Measurements from ENCODE around the gene VGLL4. TPM values are rescaled to one million over a fixed set of nuclear protein-coding genes. Genes with fewer than 3 reads are reported as not detected.

The VGLL4 gene
- total RNA-seq, 1 experiment from 2014 or later, result 42.1 TPM

DNA sequence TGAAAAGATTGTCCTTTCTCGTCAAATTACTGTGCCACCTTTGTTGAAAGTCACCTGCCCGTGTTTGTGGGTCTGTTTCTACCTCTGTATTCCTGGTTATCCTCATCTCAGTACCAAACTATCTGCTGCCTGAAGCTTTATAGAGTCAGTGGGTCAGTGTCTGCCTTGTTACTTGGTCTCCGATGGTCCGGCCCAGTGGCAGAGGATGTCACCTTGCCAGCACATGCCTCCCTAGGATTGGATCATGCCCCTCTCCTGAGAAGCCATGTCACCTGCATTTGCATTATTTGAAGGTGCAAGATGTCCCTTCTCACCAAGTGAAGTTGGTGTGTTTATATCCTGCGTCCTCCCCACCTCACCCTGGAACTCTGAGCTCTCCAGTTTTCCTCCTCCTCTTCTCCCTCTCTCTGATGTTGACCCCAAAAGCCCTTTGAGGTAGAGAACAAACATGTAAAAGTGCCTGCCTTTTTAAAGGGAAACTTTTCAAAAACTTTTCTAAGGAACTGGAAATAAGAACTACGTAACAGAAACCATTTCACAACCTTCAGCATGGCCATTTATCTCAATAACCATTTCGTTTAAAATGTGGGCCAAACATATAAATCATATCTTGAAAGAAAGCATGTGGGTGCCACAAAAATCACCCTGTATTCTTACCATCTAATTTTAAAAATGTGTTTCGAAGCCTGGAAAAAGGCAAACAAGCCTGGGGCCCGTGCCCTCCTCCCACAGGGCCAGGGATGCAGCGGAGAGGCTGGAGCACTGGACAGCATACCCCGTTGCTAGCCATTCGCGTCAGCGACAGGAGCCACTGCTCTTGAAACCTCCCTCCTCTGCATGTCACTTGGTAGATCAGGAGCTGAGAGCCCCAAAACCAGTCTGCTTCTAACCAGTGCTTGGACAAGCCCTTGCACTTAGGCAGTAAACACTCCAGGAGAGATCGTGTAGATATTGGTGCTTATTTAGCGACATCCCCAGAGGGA is 102.1 kb downstream of the VGLL4 start:
- H3K14ac ChIP-seq (ENCODE audit: insufficient read depth, low read length), result no peak overlapping the region
- H3K9me3 Mint-ChIP-seq, result no peaks in the 10 kb centered on the region
- H3K36me3 Mint-ChIP-seq (ENCODE audit: insufficient read depth in 1 of 3, low read depth in 3 of 3), result no peaks in the 10 kb centered on the region; a peak in 1 of 7 replicates
- H2AFZ ChIP-seq (ENCODE audit: low read length), result no peak overlapping the region
- no peaks in the 10 kb centered on the region for H3K27me3 Mint-ChIP-seq (ENCODE audit: low read depth)
- no peak overlapping the region for H4K91ac ChIP-seq (ENCODE audit: insufficient read length, low read depth, low read length)
- no peak overlapping the region for H3K9ac ChIP-seq (ENCODE audit: extremely low read depth, insufficient read length, low read length)
- no peak overlapping the region for H2BK5ac ChIP-seq (ENCODE audit: insufficient read length, low read length)
- H2BK15ac ChIP-seq (ENCODE audit: low read depth, low read length), result no peak overlapping the region
- H3K23me2 ChIP-seq (ENCODE audit: insufficient read length, low read depth, low read length, poor library complexity, severe bottlenecking), result no peaks in the 10 kb centered on the region
- no peak overlapping the region for H2BK20ac ChIP-seq (ENCODE audit: low read depth, low read length, poor library complexity, severe bottlenecking)
- no peak overlapping the region for H2BK12ac ChIP-seq (ENCODE audit: insufficient read length, low read depth, low read length)
- no peaks in the 10 kb centered on the region for H3K4me1 ChIP-seq (ENCODE audit: insufficient read depth, low read length)
- no peak overlapping the region for H3K4me3 Mint-ChIP-seq
- H3K27ac ChIP-seq (ENCODE audit: insufficient read length, low read depth, low read length), result no peak overlapping the region
- H3K4me1 Mint-ChIP-seq, result peaks cover 3 to 6% of the 10 kb centered on the region in 2 experiments; a peak in 3 of 4 replicates
- WGBS (ENCODE audit: extremely low coverage, insufficient read length, low lambda C conversion rate), result no CpG with 5 or more reads among the region's 16 CpGs
- H3K4ac ChIP-seq (ENCODE audit: low read depth, low read length), result no peak overlapping the region
- H3T11ph ChIP-seq (ENCODE audit: low read length), result no peak overlapping the region
- no peaks in the 10 kb centered on the region for H3K9me3 ChIP-seq (ENCODE audit: control insufficient read depth, low read depth, low read length)
- H3K23ac ChIP-seq (ENCODE audit: insufficient read length, low read depth, low read length), result no peak overlapping the region
- no peak overlapping the region for H2BK120ac ChIP-seq (ENCODE audit: low read depth, low read length, poor library complexity, severe bottlenecking)
- H4K8ac ChIP-seq (replicated peaks; ENCODE audit: insufficient read length, low read depth, low read length), result no peak overlapping the region
- H3K27ac Mint-ChIP-seq, result no peak overlapping the region
- no peaks in the 10 kb centered on the region for H3K79me1 ChIP-seq (ENCODE audit: insufficient read depth, low read depth, low read length, poor library complexity, severe bottlenecking)
- H3K79me2 ChIP-seq (ENCODE audit: insufficient read depth, low read length), result no peaks in the 10 kb centered on the region
- TF ChIP-seq CTCF (conservative IDR thresholded peaks at IDR 0.05), result no peak
- no peaks in the 10 kb centered on the region for H3K27me3 ChIP-seq (ENCODE audit: insufficient read depth, low read length)
- H3K18ac ChIP-seq (ENCODE audit: insufficient read length, low read depth, low read length), result no peak overlapping the region
- no peak for DNase-seq
- H3K4me2 ChIP-seq (ENCODE audit: insufficient read depth, insufficient read length, low read length), result no peak overlapping the region
- no peak overlapping the region for H2AK5ac ChIP-seq (ENCODE audit: insufficient read length, low read length)
- H3K56ac ChIP-seq (ENCODE audit: insufficient read length, low read depth, low read length), result no peak overlapping the region
- no peaks in the 10 kb centered on the region for H4K20me1 ChIP-seq (ENCODE audit: control insufficient read depth, insufficient read depth, insufficient read length)
- no peak overlapping the region for H4K5ac ChIP-seq (ENCODE audit: insufficient read length, low read depth, low read length)

Data from H9 (cell line).